Endothelial cell of umbilical vein (primary cell): Measurements from ENCODE around the gene MNT.

Experiments used
- EZH2 ChIP-seq: IDR thresholded peaks from 2 replicates; pipeline ENCODE4 v1.6.1; 2012; ENCODE audit warnings: borderline replicate concordance, low read depth, mild to moderate bottlenecking, moderate library complexity, low read length, inconsistent platforms; ENCODE audit not compliant: severe bottlenecking
- MYC ChIP-seq: IDR thresholded peaks from one replicate; pipeline ENCODE4 v1.6.1; 2011; ENCODE audit warnings: mild to moderate bottlenecking, low read depth, low read length
- POLR2A ChIP-seq: IDR thresholded peaks from 2 replicates; pipeline ENCODE4 v1.6.1; 2012; ENCODE audit warnings: low read depth, mild to moderate bottlenecking, control low read depth, low read length
- POLR2AphosphoS5 ChIP-seq: IDR thresholded peaks from 2 replicates; pipeline ENCODE4 v1.6.1; 2012; ENCODE audit warnings: low read depth, mild to moderate bottlenecking, control low read depth, low read length, moderate library complexity; ENCODE audit not compliant: insufficient read depth
- TF ChIP-seq, protein P1 (sequence below), 2 donors: IDR thresholded peaks; 1 replicate in 1 of 2; 2 replicates in 1 of 2; pipeline ENCODE4 v1.5.1; 2011; ENCODE audit warnings: low read length in 2 of 2, mild to moderate bottlenecking in 2 of 2, moderate library complexity in 2 of 2, control low read depth in 1 of 2, inconsistent platforms in 1 of 2, low read depth in 1 of 2; ENCODE audit not compliant: insufficient read depth in 1 of 2; ENCODE audit errors: extremely low read depth in 1 of 2
- TF ChIP-seq, protein P2 (sequence below): IDR thresholded peaks from 2 replicates; pipeline ENCODE4 v1.6.1; 2011; ENCODE audit not compliant: insufficient read depth, insufficient read length

DNA sequence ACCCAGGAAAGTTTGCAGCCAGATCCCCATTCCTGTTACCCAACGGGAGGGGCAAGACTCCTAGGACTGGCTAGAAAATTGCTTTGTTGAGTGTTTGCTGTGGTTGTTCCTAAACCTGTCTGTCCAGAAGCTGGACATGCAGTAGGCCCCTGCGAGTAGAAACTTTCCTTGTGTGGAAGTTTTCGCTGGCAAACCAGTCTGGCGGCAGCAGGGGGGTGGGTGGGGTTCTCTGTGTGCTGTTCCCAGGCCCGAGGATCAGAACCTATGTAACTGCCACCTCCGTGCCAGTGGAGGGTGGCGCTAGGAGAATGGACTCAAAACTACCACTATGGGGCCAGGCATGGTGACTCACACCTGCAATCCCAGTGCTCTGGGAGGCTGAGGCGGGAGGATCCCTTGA is 54.4 kb downstream of the MNT start:
- TF ChIP-seq POLR2A (no peak), EZH2 (no peak), POLR2AphosphoS5 (no peak), MYC (no peak)
- TF ChIP-seq, protein P1, sequence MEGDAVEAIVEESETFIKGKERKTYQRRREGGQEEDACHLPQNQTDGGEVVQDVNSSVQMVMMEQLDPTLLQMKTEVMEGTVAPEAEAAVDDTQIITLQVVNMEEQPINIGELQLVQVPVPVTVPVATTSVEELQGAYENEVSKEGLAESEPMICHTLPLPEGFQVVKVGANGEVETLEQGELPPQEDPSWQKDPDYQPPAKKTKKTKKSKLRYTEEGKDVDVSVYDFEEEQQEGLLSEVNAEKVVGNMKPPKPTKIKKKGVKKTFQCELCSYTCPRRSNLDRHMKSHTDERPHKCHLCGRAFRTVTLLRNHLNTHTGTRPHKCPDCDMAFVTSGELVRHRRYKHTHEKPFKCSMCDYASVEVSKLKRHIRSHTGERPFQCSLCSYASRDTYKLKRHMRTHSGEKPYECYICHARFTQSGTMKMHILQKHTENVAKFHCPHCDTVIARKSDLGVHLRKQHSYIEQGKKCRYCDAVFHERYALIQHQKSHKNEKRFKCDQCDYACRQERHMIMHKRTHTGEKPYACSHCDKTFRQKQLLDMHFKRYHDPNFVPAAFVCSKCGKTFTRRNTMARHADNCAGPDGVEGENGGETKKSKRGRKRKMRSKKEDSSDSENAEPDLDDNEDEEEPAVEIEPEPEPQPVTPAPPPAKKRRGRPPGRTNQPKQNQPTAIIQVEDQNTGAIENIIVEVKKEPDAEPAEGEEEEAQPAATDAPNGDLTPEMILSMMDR (IDR thresholded peaks at IDR 0.05; ENCODE audit: extremely low read depth in 1 of 2, insufficient read depth in 1 of 2, low read depth in 1 of 2, low read length in 2 of 2), result no peak
- TF ChIP-seq, protein P2, sequence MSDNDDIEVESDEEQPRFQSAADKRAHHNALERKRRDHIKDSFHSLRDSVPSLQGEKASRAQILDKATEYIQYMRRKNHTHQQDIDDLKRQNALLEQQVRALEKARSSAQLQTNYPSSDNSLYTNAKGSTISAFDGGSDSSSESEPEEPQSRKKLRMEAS, result no peak
